Gastroesophageal sphincter (tissue), 3 donors: ENCODE data around the gene DICER1.

Experiments
- CTCF ChIP-seq, 4 experiments: fragments of 200-600 bp in 2 of 4; fragments of 450-650 bp in 2 of 4; sonication (generic) in 1 of 4; IDR thresholded peaks; one replicate each; pipeline ENCODE4 v1.5.1; 2017 to 2019; ENCODE audit warnings: antibody characterized with exemption in 4 of 4, mild to moderate bottlenecking in 2 of 4, moderate library complexity in 2 of 4
- EP300 ChIP-seq: sonication (generic); formaldehyde crosslinking; IDR thresholded peaks from one replicate; pipeline ENCODE4 v1.6.1; 2017; ENCODE audit warnings: antibody characterized with exemption, mild to moderate bottlenecking
- POLR2AphosphoS5 ChIP-seq: sonication (generic); formaldehyde crosslinking; IDR thresholded peaks from one replicate; pipeline ENCODE4 v1.6.1; 2017; ENCODE audit warnings: antibody characterized with exemption

- TF ChIP-seq CTCF (IDR thresholded peaks at IDR 0.05) (no peak), EP300 (no peak), POLR2AphosphoS5 (no peak)
Observed at GRCh38 chr14:95156161-95157047, 925 bp downstream of the DICER1 start.
